Measurements from ENCODE around the gene NOL4L.

The NOL4L gene

GRCh38 chr20:32456869-32457478 lies 128.2 kb downstream of the NOL4L start:
- no peak for DNase-seq (ENCODE audit: low spot score)

- DNase-seq (ENCODE audit: low spot score): no peak
Measured at GRCh38 chr20:32455901-32456701, 129.0 kb downstream of the NOL4L start.

- DNase-seq (ENCODE audit: low spot score): no peak
Measured at GRCh38 chr20:32455171-32455900, 129.8 kb downstream of the NOL4L start.

GRCh38 chr20:32454164-32455145 lies 130.7 kb downstream of the NOL4L start:
- no peak for DNase-seq (ENCODE audit: low spot score)

GRCh38 chr20:32453467-32454163 lies 131.5 kb downstream of the NOL4L start:
- DNase-seq (ENCODE audit: low spot score): no peak

GRCh38 chr20:32452776-32453466 lies 132.2 kb downstream of the NOL4L start:
- DNase-seq (ENCODE audit: low spot score): no peak

GRCh38 chr20:32451682-32452461 lies 133.3 kb downstream of the NOL4L start:
- DNase-seq (ENCODE audit: low spot score): no peak

- DNase-seq (ENCODE audit: low spot score): no peak
Measured at GRCh38 chr20:32451340-32451681, 133.8 kb downstream of the NOL4L start.

GRCh38 chr20:32450484-32451061 lies 134.6 kb downstream of the NOL4L start:
- DNase-seq (ENCODE audit: low spot score): no peak

GRCh38 chr20:32449890-32450401 lies 135.2 kb downstream of the NOL4L start:
- DNase-seq (ENCODE audit: low spot score): no peak

- no peak for DNase-seq (ENCODE audit: low spot score)
Measured at GRCh38 chr20:32449057-32449889, 135.9 kb downstream of the NOL4L start.

- DNase-seq (ENCODE audit: low spot score): no peak
Measured at GRCh38 chr20:32448306-32449056, 136.7 kb downstream of the NOL4L start.

GRCh38 chr20:32447136-32448027 lies 137.8 kb downstream of the NOL4L start:
- DNase-seq (ENCODE audit: low spot score): no peak

- no peak for DNase-seq (ENCODE audit: low spot score)
Measured at GRCh38 chr20:32446301-32447100, 138.6 kb downstream of the NOL4L start.

GRCh38 chr20:32445539-32446273 lies 139.4 kb downstream of the NOL4L start:
- no peak for DNase-seq (ENCODE audit: low spot score)
